Osteoblast (primary cell): Measurements from ENCODE around the gene SPATS2L. TPM values are rescaled to one million over a fixed set of nuclear protein-coding genes. Genes with fewer than 3 reads are reported as not detected.

Experiments
- DNase-seq: peaks from one replicate; pipeline ENCODE4 v3.0.0; 2011; ENCODE audit warnings: low spot score, mixed read lengths; ENCODE audit not compliant: insufficient read length; ENCODE audit errors: missing footprints
- H2AFZ ChIP-seq: 2 replicates; pipeline ENCODE4 v1.6.0; 2011; ENCODE audit warnings: mild to moderate bottlenecking, low read length
- H3K27ac ChIP-seq: 2 replicates; pipeline ENCODE4 v1.5.1; 2011; ENCODE audit warnings: mild to moderate bottlenecking, low read depth, low read length, moderate library complexity
- H3K27me3 ChIP-seq: 2 replicates; pipeline ENCODE4 v1.6.0; 2012; ENCODE audit warnings: mild to moderate bottlenecking, control low read depth, inconsistent platforms, low read length, moderate library complexity; ENCODE audit not compliant: insufficient read depth
- H3K36me3 ChIP-seq: 2 replicates; pipeline ENCODE4 v1.5.1; 2011; ENCODE audit warnings: mild to moderate bottlenecking, low read length, control low read depth, moderate library complexity; ENCODE audit not compliant: insufficient read depth
- H3K4me1 ChIP-seq: 2 replicates; pipeline ENCODE4 v1.5.1; 2011; ENCODE audit warnings: mild to moderate bottlenecking, low read length, control low read depth, moderate library complexity; ENCODE audit not compliant: insufficient read depth
- H3K4me2 ChIP-seq: 2 replicates; pipeline ENCODE4 v1.6.0; 2011; ENCODE audit warnings: mild to moderate bottlenecking, low read length; ENCODE audit not compliant: insufficient read depth
- H3K4me3 ChIP-seq: fragments of 200-600 bp; sonication (generic); 3 replicates; pipeline ENCODE4 v1.5.1; 2012; ENCODE audit warnings: mild to moderate bottlenecking, low read length, inconsistent platforms; ENCODE audit not compliant: insufficient read depth
- H3K79me2 ChIP-seq: 2 replicates; pipeline ENCODE4 v1.6.0; 2012; ENCODE audit warnings: mild to moderate bottlenecking, low read length, control low read depth, inconsistent platforms; ENCODE audit not compliant: insufficient read depth
- H3K9me3 ChIP-seq: 2 replicates; pipeline ENCODE4 v1.5.1; 2011; ENCODE audit warnings: low read depth, low read length, control low read depth
- H4K20me1 ChIP-seq: 2 replicates; pipeline ENCODE4 v1.6.0; 2012; ENCODE audit warnings: mild to moderate bottlenecking, low read length, control low read depth; ENCODE audit not compliant: insufficient read depth
- total RNA-seq: library from RNA; depleted of rRNA; stranded (reverse); fragments of >200 nt; gene quantifications from 2 replicates; pipeline ENCODE4 v1.2.3, GENCODE V29; 2012
- TF ChIP-seq, protein P1 (sequence below): IDR thresholded peaks from 2 replicates; pipeline ENCODE4 v1.5.1; 2011; ENCODE audit warnings: mild to moderate bottlenecking, low read depth, low read length, moderate library complexity; ENCODE audit errors: extremely low read depth

Gene SPATS2L, protein sequence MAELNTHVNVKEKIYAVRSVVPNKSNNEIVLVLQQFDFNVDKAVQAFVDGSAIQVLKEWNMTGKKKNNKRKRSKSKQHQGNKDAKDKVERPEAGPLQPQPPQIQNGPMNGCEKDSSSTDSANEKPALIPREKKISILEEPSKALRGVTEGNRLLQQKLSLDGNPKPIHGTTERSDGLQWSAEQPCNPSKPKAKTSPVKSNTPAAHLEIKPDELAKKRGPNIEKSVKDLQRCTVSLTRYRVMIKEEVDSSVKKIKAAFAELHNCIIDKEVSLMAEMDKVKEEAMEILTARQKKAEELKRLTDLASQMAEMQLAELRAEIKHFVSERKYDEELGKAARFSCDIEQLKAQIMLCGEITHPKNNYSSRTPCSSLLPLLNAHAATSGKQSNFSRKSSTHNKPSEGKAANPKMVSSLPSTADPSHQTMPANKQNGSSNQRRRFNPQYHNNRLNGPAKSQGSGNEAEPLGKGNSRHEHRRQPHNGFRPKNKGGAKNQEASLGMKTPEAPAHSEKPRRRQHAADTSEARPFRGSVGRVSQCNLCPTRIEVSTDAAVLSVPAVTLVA
- total RNA-seq: 74.6 and 85.2 TPM in 2 replicates

DNA sequence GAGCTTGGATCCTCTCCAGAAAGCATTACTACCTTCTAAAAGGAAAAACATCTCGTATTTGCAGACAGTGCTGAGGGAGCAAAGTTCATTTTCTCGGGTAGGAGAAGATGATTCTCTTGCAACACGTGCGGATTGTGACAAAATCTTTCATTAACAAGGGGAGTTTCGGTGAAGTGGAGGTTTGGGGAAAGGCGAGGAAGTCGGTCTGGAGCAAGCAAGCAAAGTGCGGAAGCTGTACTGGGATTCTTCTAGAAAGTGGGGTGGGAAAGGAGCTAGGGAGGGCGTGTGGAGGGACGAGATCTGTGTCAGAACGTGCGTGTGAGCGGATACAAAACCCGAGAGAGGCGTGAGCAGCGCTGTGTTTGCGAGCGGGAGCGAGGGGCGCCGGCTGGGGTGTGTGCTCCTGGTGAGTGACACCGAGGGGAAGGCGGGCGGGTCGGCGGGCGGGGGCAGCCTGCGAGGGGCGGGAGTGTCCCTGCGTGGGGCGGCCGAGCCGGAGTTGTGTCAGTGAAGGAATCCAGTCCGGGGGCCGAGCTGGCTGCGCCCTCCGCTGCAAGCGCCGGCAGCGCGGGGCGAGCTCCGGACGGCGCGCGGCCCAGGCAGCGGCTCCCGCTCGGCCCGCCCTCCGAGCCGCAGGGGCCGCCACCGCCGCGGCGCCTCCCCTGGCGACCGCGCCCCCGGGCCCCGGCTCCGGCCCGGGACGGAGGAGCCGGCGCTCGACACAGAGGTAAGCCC, at the start of gene SPATS2L:
Gene SPATS2L (plus strand): TSS at position 498 of the 735 bp plus-strand sequence. CDS start 82,552 bp downstream, outside the sequence.
- Histone ChIP-seq H3K4me2 (peak within 1 kb of the TSS; percentile 86), H3K4me1 (peaks cover 43% of the 10 kb centered on the region), H3K36me3 (no peaks in the 10 kb centered on the region), H3K27me3 (no peaks in the 10 kb centered on the region), H3K4me3 (peak within 1 kb of the TSS; percentile 74), H3K9me3 (no peaks in the 10 kb centered on the region), H3K27ac (peak within 1 kb of the TSS; percentile 69), H3K79me2 (peaks cover 43% of the 10 kb centered on the region), H2AFZ (peak within 1 kb of the TSS; percentile 61), H4K20me1 (no peaks in the 10 kb centered on the region)
- TF ChIP-seq, protein P1, sequence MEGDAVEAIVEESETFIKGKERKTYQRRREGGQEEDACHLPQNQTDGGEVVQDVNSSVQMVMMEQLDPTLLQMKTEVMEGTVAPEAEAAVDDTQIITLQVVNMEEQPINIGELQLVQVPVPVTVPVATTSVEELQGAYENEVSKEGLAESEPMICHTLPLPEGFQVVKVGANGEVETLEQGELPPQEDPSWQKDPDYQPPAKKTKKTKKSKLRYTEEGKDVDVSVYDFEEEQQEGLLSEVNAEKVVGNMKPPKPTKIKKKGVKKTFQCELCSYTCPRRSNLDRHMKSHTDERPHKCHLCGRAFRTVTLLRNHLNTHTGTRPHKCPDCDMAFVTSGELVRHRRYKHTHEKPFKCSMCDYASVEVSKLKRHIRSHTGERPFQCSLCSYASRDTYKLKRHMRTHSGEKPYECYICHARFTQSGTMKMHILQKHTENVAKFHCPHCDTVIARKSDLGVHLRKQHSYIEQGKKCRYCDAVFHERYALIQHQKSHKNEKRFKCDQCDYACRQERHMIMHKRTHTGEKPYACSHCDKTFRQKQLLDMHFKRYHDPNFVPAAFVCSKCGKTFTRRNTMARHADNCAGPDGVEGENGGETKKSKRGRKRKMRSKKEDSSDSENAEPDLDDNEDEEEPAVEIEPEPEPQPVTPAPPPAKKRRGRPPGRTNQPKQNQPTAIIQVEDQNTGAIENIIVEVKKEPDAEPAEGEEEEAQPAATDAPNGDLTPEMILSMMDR: no peak
- DNase-seq: peak; percentile 93

DNA sequence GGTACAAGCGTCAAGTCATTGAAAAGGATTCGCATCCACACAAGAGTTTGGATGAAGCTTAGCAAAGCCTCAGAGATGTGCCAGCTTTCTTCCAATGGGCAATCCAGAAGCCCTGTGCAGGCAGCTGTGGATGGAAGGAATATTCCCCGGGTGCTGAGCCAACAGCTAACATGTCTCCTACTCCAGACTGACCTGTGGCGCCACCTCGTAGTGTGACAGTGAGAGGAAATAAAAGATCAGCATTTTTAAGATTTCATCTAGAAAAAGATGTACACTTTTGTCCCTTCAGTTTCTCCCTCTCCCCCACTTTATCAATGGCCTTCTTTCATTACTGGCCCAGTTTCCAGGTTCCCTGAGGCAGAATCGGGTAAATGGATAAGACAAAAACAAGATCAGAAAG, 48.9 kb upstream of the SPATS2L start:
- DNase-seq: no peak
- H4K20me1 ChIP-seq: no peaks in the 10 kb centered on the region
- H2AFZ ChIP-seq: no peak overlapping the region
- no peaks in the 10 kb centered on the region for H3K36me3 ChIP-seq
- peaks cover 3% of the 10 kb centered on the region for H3K27me3 ChIP-seq
- H3K4me3 ChIP-seq: no peak overlapping the region
- H3K79me2 ChIP-seq: no peaks in the 10 kb centered on the region
- TF ChIP-seq, protein P1: no peak
- no peak overlapping the region for H3K4me2 ChIP-seq
- H3K4me1 ChIP-seq: peaks cover 14% of the 10 kb centered on the region
- no peak overlapping the region for H3K27ac ChIP-seq
- no peaks in the 10 kb centered on the region for H3K9me3 ChIP-seq

DNA sequence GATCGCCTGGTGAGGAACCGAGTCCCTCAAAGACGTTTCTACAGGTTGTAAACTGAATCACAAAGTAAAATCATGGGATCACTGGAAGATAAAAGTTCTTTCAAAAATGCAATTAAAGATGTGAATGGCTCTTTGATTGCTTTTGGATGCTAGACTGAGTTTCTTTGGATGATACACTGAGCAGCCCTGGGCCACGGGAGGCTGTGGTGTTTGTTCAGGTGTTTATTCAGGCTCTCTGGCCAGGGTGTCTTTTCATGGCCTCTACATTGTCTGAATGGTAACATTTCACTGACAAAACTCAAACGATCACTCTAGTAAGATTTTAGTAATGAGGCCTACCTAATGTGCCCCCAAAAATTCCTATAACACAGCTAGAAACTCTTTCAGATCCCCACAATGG, 48.4 kb upstream of the SPATS2L start:
- Histone ChIP-seq H3K27me3 (peaks cover 3% of the 10 kb centered on the region), H4K20me1 (no peaks in the 10 kb centered on the region), H3K4me1 (peaks cover 9% of the 10 kb centered on the region), H2AFZ (no peak overlapping the region), H3K9me3 (no peaks in the 10 kb centered on the region), H3K27ac (no peak overlapping the region), H3K4me2 (no peak overlapping the region), H3K79me2 (no peaks in the 10 kb centered on the region), H3K4me3 (no peak overlapping the region), H3K36me3 (no peaks in the 10 kb centered on the region)
- TF ChIP-seq, protein P1: no peak
- DNase-seq: no peak
